ENCODE results near the gene GPD1.
A peak's percentile ranks its signal among the peaks of the same experiment; 100 is the strongest.

The GPD1 gene

DNA sequence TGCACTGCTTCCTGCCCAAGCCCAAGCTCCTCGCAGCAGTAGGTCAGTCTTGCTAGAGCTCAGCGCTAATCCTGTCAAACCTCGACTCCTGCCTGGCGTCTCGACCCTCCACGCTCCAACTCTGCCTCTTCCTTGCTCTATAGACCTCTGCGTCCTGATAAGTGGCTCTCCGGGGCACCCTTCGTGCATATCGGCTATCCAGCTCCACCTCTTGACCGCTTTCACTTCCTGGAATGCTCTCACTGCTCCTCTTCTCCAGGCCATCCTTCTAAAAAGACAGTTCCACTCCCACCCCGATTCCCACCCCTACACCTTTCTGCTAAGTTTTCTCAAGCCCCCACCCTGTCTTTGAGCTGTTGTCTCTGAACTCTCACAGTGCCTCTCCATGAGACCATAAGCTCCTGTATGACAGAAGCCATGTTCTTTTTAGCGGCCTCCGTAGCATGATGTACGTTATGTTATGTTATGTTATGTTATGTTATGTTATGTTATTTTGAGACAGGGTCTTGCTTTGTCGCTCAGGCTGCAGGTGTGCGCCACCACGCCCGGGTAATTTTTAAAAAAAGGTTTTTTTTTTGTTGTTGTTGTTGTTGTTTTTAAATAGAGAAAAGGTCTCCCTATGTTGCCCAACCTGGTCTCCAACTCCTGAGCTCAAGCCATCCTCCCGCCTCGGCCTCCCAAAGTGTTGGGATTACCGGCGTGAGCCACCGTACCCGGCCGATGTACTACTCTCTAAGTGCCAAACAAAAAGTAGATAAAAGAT lies 8.8 kb downstream of the GPD1 start:
- in situ Hi-C loops (cut with MboI; ENCODE audit: low sequenced_read_pairs, unreplicated experiment), result no loop called here
- TF ChIP-seq, protein P1, sequence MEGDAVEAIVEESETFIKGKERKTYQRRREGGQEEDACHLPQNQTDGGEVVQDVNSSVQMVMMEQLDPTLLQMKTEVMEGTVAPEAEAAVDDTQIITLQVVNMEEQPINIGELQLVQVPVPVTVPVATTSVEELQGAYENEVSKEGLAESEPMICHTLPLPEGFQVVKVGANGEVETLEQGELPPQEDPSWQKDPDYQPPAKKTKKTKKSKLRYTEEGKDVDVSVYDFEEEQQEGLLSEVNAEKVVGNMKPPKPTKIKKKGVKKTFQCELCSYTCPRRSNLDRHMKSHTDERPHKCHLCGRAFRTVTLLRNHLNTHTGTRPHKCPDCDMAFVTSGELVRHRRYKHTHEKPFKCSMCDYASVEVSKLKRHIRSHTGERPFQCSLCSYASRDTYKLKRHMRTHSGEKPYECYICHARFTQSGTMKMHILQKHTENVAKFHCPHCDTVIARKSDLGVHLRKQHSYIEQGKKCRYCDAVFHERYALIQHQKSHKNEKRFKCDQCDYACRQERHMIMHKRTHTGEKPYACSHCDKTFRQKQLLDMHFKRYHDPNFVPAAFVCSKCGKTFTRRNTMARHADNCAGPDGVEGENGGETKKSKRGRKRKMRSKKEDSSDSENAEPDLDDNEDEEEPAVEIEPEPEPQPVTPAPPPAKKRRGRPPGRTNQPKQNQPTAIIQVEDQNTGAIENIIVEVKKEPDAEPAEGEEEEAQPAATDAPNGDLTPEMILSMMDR (IDR thresholded peaks at IDR 0.05; ENCODE audit: borderline replicate concordance, control extremely low read depth, extremely low read depth, insufficient read depth, missing control alignments), result no peak
- peak; percentile 48 for DNase-seq (ENCODE audit: low spot score)

DNA sequence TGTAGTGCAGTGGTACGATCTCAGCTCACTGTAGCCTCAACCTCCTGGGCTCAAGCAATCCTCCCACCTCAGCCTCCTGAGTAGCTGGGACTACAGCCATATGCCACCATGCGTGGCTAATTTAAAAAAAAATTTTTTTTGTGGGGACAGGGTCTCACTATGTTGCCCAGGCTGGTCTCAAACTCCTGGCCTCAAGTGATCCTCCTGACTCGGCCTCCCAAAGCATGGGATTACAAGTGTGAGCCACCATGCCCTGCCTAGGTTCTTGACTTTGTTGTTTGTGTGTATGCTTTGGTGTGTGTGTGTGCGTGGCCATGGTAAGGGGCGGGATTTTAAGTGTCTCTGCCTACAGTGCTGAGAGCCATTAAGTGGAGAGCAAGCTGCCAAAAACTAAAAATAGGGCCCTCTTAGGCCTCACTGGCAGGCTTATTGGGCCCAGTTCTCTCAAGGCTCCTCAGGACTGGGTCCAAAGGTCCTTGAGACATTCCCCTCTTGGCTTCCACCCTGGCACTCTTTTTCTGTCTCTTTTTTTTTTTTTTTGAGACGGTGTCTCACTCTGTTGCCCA lies 13.3 kb downstream of the GPD1 start:
- TF ChIP-seq, protein P1 (IDR thresholded peaks at IDR 0.05; ENCODE audit: borderline replicate concordance, control extremely low read depth, extremely low read depth, insufficient read depth, missing control alignments), result no peak
- DNase-seq (ENCODE audit: low spot score), result no peak
- in situ Hi-C loops (cut with MboI; ENCODE audit: low sequenced_read_pairs, unreplicated experiment), result no loop called here

DNA sequence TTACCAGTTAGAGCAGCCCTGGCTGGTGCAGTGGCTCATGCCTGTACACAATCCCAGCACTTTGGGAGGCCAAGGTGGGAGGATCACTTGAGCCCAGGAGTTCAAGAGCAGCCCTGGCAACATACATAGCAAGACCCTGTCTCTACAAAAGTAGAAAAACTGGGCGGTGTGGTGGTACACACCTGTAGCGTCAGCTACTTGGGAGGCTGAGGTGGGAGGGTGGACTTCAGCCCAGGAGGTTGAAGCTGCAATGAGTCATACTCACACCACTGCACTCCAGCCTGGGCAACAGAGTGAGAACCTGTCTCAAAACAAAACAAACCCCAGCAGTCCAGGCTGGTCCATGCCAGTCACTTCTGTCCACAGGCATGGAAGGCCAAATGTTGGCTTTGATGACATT lies 15.6 kb downstream of the GPD1 start:
- TF ChIP-seq, protein P1 (IDR thresholded peaks at IDR 0.05; ENCODE audit: borderline replicate concordance, control extremely low read depth, extremely low read depth, insufficient read depth, missing control alignments), result no peak
- in situ Hi-C loops (cut with MboI; ENCODE audit: low sequenced_read_pairs, unreplicated experiment), result no loop called here
- DNase-seq (ENCODE audit: low spot score), result no peak

DNA sequence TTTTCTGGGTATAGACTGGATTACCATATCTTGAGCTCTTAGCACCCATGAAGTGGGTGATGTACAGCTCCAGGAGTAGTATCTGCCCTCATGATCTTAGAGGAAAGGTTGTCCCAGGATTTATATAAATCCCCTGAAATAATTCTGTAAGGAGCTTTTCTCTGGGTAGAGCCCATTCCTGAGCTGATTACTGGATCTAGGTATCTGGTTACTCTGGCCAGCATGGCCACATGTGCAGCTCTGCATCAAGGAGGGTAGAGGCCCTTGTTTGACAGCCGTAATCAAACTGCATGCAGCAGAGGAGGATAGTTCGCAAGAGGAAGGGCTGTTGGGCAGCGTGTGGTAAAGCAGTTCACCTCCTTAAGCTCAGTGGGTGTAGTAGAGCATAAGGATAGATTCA lies 16.7 kb downstream of the GPD1 start:
- TF ChIP-seq, protein P1 (IDR thresholded peaks at IDR 0.05; ENCODE audit: borderline replicate concordance, control extremely low read depth, extremely low read depth, insufficient read depth, missing control alignments), result no peak
- DNase-seq (ENCODE audit: low spot score), result no peak
- in situ Hi-C loops (cut with MboI; ENCODE audit: low sequenced_read_pairs, unreplicated experiment), result no loop called here

DNA sequence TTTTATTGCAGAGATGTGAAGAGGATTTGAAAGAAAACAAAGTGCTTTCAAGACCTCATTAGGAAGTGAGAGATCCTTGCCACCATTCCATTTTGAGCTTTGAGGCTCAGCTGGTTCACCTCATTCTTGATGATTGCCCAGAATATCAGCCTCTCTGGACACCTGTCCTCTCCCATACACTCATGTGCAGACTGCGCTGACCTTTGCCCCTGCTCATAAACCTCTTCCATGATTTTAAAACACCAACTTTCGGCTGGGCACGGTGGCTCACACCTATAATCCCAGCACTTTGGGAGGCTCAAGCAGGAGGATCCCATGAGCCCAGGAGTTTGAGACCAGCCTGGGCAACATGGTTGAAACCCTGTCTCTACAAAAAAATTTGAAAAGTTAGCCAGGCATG lies 17.1 kb downstream of the GPD1 start:
- DNase-seq (ENCODE audit: low spot score), result no peak
- in situ Hi-C loops (cut with MboI; ENCODE audit: low sequenced_read_pairs, unreplicated experiment), result no loop called here
- TF ChIP-seq, protein P1 (IDR thresholded peaks at IDR 0.05; ENCODE audit: borderline replicate concordance, control extremely low read depth, extremely low read depth, insufficient read depth, missing control alignments), result no peak

DNA sequence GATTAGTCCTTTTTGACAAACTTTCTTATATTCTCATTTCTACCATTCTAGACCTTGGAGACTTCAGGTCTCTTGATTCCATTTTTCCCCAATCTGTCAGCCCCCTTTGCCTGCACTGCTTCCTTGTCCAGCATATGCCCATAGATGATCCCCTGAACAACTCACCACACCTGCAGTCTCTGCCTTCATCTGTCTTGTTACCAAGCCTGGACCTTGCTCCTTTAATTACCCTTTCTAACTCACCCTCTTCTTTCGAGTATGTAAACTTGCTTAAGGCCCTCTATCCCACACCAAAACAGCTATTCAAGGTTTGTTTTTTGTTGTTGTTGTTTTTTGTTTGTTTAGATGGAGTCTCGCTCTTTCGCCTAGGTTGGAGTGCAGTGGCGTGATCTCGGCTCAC lies 17.8 kb downstream of the GPD1 start:
- TF ChIP-seq, protein P1 (IDR thresholded peaks at IDR 0.05; ENCODE audit: borderline replicate concordance, control extremely low read depth, extremely low read depth, insufficient read depth, missing control alignments), result no peak
- DNase-seq (ENCODE audit: low spot score), result no peak
- in situ Hi-C loops (cut with MboI; ENCODE audit: low sequenced_read_pairs, unreplicated experiment), result no loop called here

Data from GM13976 (cell line).